ENCODE results near the gene PTPRG.

- TF ChIP-seq POLR2A (IDR thresholded peaks at IDR 0.05; ENCODE audit: low read length) (no peak), GATA1 (IDR thresholded peaks at IDR 0.05; ENCODE audit: low read depth, low read length) (no peak)
Observed at GRCh38 chr3:61925721-61926120, 364.4 kb downstream of the PTPRG start.
